NCI-H82 treated with DMSO at 0.1 percent for 48 hours (cell line): ENCODE data around the gene CENPF.

Experiments
- DNase-seq: peaks from one replicate; lab custom pipeline; 2025; ENCODE audit not compliant: unreplicated experiment; lab: John Stamatoyannopoulos, UW

Gene CENPF

DNA sequence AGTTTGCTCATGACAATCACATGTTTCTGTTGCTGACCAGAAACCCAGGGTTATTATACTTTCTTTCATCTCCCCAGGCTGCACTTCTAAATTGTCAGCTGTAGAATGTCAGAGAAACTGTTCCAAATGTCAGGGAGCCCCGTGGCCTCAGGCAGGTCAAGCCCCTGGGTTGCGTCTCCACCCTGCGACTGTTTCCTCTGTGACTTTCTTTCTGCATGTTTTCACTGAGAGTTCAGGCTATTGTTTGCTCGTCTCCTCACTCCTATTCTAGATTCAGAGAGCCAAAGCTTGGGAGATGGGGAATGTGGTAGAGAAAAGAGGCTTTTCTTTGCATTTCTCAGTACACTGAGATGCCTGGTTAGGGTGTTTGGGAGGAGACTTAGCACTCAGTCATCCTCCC lies 97.4 kb downstream of the CENPF start:
- DNase-seq = no peak

DNA sequence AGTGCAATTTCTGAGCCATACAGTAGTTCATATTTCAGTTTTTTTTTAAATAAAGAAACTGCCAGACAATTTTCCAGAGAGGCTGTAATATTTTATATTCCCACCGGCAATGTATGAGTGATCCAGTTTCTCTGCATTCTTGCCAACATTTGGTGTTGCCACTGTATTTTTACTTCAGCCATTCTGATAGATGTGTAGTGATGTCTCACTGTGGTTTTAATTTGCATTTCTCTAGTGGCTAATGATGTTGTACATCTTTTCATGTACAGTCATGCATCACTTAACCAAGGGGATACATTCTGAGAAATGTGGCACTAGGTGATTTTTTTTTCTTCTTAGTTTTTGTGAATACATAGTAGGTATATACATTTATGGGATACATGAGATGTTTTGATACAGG lies 99.6 kb downstream of the CENPF start:
- no peak for DNase-seq

DNA sequence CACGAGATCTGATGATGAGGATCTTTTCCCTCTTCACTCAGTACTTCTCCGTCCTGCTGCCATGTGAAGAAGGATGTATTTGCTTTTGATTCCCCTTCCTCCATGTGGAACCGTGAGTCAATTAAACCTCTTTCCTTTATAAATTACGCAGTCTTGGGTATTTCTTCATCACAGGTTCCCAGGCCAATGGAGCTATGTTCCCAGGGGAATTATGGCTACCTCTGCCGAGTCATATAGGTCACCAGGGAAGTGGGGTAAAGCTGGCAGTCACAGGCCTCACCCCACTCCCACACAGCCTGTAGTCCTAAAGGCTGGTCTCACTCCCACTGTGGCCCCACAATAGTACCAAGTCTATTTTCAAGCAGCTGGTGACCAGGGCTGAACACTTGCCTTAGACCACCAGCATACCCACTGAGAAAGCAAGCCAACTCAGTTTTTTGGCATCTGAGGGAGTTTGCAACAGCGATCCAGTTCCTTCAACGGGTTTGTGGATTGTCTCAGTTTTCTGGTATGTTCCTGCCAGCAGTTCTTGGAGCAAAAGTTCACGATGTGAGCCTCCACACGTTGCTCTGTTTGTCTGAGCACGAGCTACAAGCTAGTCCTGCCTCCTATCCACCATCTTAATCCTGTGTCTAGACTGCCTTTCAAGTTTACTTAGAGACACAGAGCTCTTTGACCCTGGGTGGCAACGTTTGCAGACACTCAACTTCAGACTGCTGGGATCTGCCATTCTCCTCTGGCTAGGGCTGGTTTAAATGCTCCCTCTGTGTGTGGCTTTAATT lies 104.5 kb downstream of the CENPF start:
- DNase-seq = no peak

DNA sequence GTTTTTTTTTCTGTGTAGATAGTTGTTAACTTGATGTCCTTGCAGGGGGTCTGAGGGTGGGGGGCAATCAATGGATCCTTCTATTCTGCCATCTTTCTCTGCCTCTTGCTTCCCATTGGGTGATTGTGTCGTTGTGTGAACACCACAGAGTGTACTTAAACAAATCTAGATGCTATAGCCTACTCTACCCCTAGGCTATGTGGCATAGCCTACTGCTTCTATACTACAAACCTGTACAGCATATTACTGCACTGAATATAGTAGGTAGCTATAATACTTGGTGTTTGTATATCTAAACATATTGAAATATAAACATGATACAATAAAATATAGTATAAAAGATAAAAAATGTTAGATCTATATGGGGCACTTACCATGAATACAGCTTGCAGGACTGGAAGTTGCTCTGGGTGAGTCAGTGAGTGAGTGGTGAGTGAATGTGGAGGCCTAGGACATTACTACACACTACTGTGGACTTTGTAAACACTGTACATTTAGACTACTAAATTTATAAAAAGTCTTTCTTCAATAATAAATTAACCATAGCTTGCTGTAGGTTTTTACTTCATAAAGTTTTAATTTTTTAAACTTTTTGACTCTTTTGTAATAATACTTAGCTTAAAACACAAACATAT lies 105.4 kb downstream of the CENPF start:
- no peak for DNase-seq

DNA sequence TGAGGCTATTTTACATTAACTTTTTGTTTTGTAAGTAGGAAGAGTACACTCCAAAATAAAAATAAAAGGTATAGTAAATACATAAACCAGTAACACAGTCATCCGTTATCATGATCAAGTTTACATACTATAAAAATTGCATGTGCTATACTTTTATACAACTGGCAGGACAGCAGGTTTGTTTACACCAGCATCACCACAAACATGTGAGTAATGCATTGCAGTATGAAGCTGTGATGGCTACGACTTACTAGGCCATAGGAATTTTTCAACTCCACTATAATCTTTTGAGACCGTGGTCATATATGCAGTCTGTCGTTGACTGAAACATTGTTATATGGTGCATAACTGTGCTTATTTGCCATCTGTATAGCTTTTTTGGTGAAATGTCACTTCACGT lies 106.2 kb downstream of the CENPF start:
- no peak for DNase-seq

DNA sequence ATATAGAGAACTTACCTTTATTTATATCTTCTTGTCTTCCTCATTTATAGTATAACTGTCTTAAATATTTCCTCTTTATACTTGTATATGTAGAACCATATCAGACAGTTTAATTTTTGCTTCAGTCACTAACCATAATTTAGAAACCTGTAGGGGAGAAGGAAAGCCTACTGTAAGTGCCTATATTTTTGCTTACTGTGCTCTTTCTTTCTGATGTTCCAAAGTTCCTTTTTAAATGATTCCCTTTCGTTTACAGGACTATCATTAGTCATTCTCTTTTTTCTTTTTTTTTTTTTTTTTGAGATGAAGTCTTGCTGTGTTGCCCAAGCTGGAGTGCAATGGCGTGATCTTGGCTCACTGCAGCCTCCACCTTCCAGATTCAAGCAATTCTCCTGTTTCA lies 109.7 kb downstream of the CENPF start:
- DNase-seq = no peak
